CD4-positive, alpha-beta T cell treated with Interleukin-6 for 4 hours (primary cell): Measurements from ENCODE around the gene TPRG1.

Experiments
- DNase-seq: peaks from one replicate; pipeline ENCODE4 v3.0.0-alpha.2; 2020; ENCODE audit warnings: mixed read lengths

TPRG1 gene

DNA sequence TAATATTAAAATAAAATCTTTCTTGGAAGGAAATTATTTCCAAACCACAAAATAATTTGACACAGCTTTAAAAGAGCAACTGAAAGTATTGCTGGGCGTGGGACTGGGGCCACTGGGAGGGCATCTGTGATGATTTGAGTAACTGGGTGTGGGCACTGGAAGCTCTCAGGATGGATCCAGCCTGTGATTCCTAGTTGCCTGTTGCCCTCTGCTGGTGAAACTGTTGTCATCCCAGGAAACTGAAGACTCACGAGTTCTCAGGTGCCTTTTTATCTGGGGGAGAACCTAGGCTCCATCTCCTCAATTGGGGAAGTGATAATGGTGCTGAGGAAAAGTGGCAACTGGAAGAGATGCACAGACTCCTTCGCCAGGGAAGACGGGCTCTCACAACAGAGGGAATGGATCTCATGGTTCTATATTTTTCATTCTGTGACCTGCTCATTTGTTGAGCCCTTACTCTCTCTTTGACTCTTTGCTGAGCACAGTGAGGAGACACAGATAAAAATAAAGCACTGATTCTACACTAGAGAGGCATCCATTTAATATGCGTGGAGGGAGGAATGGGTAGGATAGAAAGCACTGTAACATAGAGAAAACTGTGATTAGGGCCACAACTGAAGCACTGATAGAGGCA lies 61.6 kb downstream of the TPRG1 start:
- DNase-seq: peak; percentile 20

DNA sequence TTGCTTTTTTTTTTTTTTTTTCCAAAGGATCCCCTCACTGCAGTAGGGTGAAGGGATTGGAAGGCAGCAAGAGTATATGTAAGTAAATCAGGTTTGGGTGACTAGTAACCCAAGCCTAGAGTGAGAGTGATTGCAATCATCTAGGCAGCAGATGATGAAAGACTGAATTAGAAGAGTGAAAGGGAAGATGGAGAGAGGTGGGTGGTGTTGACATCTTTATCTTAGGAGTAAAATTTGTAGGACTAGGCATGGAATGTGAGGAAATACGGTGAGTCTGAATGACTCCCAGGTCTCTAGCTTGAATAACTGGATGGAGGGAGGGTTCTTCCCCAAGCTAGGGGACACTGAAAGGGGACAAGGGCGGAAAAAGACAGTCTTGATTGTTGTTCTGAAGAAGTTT lies 63.4 kb downstream of the TPRG1 start:
- DNase-seq: no peak

DNA sequence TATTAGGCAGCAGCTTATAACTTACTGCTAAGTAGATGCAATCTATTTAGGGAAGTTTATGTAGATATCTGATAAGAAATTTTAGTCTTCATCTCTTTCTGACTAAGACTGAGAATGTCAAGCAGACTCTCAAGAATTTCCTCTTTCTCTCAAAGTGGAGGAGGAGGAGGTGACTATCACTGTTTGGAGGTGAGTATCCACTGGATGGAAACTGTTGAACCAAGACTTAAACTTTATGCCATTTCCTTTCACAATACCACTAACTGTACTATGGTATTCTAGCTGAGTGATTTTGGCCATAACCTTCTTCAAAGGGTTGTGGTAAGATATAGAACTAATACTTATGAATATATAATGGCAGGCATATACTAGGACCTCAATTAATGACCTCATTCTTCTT lies 64.6 kb downstream of the TPRG1 start:
- no peak for DNase-seq

DNA sequence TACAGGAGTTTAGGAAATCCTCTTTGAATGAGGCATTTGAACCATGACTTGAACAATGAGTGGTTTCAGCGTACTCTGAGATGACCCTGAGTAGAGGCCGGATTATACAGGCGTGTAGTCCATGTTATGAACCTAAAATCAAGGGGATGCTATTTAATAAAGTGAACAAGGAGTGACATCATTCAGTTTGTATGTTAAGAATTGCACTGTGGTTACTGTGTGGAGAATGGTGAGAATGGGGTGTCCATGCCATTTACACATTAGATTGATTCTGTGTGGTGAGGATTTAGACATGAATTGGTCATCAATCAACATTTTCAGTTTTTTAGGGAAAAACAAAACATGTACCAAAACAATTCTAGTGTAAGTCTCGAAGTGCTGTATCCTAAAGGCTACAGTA lies 65.8 kb downstream of the TPRG1 start:
- DNase-seq: no peak

DNA sequence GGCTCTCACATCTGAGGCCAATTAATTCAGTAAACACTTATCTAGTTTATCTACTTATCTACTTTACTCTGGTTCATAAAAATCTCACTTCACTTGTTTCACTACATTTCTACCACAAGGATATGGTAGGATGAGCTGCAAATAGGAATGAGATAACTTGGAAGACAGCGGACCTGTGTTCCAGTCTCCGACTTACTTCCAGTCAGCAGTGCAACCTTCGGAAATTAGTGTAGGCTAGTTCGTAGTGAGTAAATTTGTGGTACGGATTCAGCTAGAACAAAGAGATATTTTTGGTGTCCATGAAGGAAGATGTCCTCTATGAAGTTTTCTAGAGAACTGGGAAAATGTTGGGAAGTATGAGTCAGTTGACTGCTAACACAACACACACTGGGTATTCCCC lies 66.3 kb downstream of the TPRG1 start:
- DNase-seq: no peak

DNA sequence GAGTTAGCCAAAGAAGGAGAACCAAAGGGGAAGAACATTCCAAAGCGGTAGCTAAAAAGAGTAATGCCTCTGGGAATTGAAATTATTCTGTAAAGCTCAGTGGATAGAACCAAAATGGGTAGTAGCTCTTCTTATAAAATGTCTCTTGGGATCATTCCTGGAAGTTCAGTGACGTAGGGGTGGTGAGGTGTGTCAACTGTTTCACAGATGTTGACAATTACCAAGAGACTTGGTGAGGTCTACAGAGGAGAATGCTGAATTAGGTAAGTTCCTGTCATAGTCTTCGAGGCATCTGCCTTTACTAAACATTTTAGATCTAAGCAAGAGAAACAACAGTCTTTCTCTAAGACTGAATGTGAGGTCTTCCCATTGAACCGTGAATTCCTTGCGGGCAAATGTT lies 67.8 kb downstream of the TPRG1 start:
- DNase-seq: no peak

DNA sequence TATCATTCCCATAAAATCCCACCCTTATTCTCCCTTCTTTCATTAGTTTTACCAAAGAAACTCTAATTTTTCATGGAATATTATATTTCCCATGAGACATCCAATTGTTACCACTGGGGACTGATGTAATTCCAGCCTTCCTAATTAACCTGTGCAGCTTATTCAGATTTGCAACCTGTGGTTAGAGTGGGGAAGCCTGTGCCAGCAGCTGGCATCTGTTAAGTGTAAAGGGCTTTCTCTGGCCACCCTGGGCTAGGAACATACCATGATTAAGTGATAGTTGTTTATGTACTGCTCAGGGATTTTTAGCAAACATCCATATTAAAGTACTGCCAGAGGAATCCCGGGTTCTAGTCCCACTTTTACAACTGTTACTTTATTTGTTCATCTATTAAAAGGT lies 78.2 kb downstream of the TPRG1 start:
- DNase-seq: no peak

DNA sequence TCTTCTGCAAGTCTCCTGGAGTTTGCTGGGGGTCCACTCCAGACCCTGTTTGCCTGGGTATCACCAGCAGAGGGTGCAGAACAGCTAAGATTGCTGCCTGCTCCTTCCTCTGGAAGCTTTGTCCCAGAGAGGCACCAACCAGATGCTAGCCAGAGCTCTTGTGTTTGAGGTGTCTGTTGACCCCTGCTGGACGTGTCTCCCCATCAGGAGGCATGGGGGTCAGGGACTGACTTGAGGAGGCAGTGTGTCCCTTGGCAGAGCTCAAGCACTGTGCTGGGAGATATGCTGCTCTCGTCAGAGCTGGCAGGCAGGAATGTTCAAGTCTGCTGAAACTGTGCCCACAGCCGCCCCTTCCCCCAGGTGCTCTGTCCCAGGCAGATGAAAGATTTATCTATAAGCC lies 86.5 kb downstream of the TPRG1 start:
- DNase-seq: no peak

DNA sequence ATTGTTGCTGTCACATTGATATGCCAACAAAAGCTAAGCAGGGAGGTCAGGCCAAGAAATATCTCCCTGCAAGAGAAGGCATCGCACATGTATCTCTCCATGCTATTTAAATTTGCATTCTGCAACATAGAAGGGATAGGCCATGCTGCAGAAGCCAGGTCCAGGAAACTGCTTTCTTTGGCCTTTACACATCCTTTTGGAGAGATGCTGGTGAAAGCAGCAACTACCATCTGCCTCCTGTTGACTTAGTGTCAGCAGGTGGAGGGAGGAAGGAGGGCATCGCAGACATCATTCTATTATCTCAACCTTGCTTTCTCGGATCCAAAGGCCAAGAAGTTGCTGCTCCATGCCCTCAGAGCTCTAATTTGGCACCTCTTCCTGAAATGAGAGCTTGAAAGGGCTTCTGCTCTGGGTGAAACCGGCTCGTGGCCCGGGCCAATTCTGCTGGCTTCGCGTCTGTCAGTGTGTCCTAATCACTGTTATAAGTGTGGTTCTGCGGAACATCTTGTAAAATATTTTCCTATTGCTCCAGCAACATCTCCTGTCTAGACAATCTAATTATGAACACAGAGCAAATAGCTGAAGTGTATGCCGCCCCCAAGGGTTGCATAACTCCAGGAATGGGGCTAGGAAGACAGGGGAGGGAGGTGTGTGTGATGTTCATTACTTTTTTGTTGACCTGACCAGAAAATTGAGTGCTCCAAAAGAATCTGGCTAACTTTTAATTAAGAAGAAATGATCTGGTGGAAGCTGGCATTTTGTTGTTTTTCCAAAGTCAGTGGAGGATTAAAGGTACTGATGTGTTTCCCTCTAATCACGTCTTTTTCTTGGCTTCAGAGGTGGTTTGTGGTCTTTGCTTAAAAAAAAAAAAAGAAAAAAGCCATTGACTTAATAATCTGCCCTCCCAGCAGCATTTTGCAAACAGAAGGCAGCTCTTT lies 89.1 kb downstream of the TPRG1 start:
- no peak for DNase-seq

DNA sequence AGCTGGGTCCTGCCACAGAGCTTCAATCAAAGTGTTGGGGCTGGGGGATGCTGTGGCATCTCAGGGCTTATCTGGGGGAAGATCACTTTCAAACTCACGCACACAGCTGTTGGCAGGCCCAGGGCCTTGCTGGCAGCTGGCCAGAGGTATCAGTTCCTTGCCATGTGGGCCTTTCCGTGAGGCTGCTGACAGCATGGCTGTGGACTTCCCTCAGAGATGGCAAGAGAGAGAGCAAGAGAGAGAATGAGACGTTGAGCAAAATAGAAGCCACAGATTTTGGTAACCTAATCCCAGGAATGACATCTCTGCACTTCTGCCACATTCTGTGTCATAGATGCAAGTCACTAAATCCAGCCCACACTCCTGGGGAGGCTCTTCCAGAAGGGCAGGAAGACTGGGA lies 91.0 kb downstream of the TPRG1 start:
- no peak for DNase-seq

DNA sequence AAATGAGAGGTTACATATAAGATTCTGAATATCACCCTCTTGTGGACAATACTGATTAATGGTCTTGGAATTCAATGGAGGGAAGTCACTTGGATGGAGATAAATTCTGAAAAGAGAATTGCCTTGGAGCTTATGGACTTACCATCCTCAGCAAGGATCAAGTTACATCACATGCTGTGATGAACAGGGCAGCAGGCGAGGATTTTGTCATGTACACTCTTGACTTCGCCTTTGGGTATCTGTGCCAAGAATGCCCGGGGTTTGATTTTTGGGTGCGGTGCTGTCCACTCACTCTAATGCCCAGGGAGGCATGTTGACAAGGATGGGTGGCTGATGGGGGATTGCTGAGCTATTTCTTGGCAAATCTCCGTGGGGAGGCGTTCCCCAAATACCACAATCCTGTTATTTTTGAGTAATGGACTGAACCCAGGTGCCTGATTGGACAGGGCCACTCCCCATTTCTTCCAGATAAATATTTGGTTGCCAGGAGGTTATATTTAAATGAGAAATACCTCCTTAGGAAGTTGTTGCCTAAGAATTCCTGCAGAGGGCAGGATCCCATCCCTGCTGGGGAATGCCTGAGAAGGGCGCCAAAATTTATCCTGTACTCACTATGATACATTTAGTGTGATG lies 96.3 kb downstream of the TPRG1 start:
- DNase-seq: no peak

DNA sequence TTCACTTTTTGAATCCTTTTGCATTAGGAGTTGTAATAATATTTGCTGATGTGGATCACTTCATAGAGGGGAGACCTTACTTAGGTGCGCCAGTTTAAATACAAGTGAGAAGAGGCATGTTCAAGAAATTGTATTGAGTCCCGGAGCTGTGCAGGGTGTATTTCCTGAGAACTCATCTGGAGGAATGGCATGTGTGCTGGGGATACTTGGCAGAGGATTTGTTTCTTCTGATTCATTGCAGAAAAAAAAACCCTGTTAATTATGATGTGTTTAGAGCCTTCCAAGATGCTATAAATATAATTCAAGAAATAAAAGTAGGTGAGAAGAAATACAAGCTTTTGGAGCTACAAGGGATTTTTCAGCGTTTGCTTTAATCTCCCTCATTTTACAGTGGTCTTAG lies 97.6 kb downstream of the TPRG1 start:
- no peak for DNase-seq

DNA sequence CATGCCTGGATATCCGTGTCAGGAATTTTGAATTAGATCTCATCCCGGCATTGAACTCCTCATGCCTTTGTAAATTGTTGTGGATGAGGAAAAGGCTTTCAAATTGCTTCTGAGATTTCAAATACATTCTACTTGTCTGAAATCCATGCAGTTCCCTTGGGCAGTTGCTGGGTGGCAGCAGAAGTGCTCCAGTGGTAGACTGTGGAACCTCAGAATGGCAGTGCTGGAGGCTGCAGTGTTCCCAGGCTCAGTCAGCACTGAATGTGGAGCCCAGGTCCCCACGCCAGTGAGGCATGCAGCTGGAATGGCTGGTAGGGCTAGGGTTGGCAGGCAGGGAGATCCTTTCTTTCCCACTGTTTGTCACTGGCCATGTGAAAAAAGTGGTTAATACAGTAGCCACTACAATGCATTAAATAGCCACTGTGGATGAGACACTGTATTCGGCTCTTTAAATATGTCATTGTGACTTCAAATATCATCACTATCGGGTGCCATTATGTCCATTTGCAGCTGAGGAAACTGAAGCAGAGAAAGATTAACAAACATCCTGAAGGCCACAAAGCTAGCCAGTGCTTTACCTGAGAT lies 98.6 kb downstream of the TPRG1 start:
- peak; percentile 59 for DNase-seq

DNA sequence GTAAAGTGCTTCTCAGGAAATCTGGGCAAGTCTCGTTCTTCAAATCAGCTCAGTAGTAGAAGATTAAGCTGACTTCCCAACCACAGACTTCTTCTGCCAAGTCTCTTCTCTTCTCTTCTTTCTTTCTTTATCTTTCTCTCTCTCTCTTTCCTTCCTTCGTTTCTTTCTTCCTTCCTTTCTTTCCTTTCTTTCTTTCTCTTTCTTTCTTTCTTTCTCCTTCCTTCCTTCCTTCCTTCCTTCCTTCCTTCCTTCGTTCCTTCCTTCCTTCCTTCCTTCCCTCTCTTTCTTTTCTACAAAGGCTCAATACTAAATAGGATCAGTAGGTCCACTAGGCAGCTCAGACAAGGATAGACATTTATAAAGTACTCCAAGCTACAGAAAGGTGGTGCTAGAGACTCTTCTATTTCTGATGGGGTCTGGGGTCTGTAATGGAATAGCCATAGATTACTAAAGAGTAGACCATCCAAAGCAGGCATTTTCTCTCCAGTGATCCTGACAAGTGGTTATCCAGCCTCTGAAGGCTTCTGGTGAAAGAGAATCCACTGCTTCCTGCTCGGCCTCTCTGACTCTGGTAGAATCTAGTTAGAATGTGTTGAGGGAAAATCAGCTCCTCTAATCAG lies 100.8 kb downstream of the TPRG1 start:
- DNase-seq: no peak

DNA sequence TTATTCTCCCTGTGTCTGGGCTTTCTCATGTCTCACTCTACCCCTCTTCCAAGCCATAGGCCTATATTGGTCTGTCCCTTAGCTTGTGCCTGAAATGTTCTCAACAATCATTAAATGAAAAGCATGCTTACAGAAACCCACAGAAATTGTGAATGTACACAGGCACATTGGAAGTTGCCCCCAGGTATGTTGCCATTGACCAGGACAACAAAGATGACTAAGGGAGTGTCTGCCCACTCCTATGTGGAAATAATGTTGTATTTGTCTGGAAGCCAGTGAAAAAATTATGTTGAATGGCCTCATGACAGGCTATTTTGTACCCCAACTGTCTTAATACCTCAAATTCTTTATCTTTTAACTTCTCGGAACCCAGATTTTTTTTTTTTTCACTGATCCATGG lies 102.0 kb downstream of the TPRG1 start:
- no peak for DNase-seq

DNA sequence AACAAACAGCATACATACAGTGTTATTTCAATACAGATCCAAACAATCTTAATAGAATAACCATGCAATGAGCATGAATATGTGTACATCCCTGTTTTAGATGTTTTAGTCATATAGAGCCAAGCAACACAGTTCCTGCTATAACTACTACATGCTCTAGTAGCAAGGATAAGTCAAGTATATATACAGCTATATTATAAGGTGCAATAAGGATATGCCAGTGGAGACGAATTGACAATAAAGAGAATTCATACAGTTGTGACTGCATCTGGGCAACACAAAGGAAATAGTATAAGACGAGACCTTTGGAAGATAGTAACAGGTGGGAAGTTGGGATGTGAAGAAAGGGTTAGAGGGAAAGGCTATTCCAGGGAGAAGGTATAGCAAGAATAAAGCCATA lies 103.4 kb downstream of the TPRG1 start:
- no peak for DNase-seq

DNA sequence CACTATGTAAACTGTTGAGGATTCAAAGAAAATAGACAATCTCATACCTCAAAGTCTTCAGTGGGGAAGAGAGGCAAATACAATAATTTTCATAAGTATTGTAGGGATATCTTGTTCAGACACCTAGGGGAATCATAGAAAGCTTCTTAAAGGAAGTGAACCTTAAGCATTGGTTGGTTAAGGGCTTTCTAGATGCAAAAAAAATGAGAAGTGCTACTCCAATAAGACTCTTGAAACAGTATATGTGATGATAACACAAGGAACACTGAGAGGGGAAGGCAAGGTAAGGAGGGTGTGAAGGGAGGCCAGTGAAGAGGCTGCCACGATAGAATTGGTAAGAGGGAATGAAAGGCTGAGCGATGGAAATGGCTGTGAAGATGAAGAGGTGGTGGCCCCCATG lies 104.1 kb downstream of the TPRG1 start:
- DNase-seq: no peak

DNA sequence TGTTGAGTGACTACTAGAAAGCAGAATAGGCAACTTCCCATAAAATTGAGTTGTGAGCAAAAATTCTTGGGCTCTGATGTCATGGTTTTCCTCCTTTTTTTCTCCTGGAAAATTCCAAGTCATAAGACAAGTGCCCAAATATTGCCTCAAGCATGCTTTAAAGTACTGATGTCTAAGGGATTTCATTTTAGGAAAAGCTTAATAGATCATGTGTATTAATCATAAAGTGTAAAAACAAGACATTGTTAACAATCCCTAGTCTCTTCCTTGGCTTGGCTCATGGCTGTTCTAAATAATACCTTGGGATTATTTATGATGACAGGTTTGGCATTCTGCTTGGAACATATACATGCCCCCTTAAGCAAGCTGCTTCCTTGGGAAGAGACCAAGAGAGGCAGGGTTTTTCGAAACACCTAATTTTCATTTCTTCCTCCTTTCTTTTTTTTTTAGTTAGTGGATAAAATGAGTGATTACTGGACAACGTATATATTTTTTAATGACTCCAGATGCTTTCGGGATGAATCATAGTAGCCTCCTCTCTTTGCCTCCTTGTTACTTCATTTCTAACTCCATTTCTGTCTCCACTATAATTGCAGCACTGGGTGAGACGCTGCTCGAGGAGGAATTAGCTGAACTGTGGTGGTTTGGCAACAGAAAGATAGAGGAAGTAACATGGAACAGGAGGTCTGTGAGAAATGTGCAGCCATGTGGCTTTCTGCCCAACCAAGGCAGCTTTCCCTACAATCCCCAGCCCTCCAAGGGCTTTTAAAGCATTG lies 104.9 kb downstream of the TPRG1 start:
- DNase-seq: no peak

DNA sequence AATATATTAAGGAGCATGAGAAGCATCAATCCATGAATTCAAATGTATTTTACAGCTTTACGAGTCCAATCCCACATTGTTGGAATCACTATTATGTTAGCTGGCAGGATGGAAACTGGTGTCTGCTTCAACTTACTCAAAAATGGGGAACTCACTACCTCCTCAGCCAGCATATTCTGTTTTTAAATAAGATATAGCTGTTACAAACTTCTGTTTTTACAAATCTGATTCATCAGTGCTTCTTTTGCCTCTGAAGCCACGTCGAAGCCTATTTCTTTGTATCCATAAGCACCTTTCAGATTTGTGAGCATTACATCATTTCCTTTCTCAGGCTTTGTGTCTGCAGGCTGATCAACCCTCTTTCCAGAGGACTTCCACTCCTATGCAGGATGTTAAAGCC lies 105.9 kb downstream of the TPRG1 start:
- peak; percentile 15 for DNase-seq

DNA sequence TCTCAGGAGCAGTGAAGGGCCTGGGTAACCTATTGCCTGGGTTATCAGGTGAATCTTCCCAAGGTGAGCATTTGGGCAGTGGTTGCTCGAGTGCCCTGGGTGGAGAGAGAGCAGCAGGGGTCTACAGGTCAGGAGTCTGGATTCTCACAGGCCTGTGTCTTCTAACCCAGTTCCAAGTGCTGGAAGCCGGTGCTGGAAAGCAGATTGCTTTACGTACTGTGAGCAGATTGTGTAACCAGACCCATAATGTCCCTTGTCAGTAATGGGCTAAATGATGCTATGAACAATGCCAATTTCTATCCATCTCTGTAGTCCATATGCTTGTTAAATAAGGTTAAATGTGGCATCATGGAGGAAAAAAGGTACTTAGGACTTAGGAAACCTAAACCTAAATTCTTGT lies 106.5 kb downstream of the TPRG1 start:
- no peak for DNase-seq

DNA sequence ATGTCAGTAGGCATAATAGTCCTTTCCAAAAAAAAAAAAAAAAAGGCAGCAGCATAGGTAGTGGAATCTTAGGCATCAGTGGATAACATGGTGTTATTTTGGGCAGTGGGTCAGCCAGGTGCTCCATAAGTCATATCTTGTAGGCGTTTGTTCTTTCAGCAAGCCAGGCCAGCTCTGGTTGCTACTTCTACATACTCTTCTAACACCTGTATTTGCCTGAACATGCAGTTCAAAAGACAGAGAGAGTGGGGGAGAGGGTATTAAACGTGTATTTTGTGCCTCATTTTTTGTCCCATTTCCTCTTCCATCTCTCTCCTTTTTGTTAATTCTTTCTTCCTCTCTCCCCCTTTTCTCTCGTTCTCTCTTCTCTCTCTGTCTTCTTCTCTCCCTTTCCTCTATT lies 110.4 kb downstream of the TPRG1 start:
- no peak for DNase-seq

DNA sequence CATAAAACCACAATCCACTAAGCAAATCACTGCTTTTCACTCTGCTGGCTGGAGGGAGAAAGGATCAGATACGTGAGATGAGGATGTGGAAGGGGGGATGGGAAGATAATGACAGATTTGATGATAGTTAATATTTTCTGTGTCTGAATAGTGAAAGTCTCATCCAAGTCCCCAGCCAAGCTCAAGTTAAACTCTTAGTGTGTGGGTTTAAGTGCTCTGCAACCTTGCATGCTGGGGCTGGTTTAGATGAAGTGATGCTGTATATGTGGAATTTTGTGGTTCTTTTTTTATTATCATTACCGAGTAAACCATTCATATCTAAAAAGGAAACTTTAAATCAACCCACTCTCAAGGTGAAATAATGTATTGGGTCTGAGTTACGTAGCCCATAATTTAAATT lies 111.0 kb downstream of the TPRG1 start:
- DNase-seq: no peak
